ENCODE results near the gene UCK1.

DNA sequence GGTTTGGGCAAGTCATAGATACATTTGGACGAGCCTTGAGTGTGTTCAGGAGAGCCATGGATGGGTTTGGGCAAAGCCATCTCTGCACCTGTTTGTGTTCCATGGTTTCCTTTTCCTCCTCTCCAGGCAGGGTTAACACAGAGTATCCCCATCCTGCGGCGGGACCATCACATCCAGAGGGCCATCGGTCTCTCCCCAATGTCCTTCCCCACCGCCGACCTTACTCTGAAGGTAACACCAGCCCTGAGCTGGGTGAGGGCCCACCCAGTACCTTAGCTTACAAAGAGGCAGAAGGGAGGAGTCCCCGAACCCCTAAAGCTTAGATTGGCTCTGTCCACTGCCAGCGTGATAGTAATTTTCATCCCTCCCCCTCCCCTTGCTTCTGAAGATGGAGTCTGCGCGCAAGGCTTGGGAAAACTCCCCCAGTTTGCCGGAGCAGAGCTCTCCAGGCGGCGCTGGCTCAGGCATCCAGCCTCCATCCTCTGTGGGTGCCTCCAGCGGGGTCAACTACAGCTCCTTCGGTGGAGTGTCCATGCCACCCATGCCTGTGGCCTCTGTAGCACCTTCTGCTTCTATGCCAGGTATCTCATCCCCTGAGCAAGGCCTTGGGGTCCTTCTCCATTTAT, 46.4 kb downstream of the UCK1 start:
- TF ChIP-seq JUND (IDR thresholded peaks at IDR 0.05; ENCODE audit: low read depth, low read length) (no peak), NFYB (IDR thresholded peaks at IDR 0.05; ENCODE audit: insufficient read depth, low read depth, low read length) (no peak)
